Cardiac muscle cell (in vitro differentiated cells and primary cell): ENCODE data around the gene BBX. TPM values are rescaled to one million over a fixed set of nuclear protein-coding genes. Genes with fewer than 3 reads are reported as not detected.

ENCODE experiments used
- DNase-seq, 2 donors: peaks; one replicate each; pipeline versions ENCODE4 v3.0.0 to v3.0.0-alpha.2; 2010 to 2017; ENCODE audit warnings: low read depth in 1 of 2, low spot score in 1 of 2
- H3K27ac ChIP-seq: fragments of 200-600 bp; sonication (generic); 2 replicates; pipeline ENCODE4 v1.5.1; 2016
- H3K27me3 ChIP-seq: fragments of 200-600 bp; sonication (generic); 2 replicates; pipeline ENCODE4 v1.6.0; 2016; ENCODE audit warnings: control low read depth
- H3K36me3 ChIP-seq: fragments of 200-600 bp; sonication (generic); 2 replicates; pipeline ENCODE4 v1.5.1; 2016; ENCODE audit warnings: control low read depth
- H3K4me1 ChIP-seq: fragments of 200-600 bp; sonication (generic); 2 replicates; pipeline ENCODE4 v1.8.1; 2017; ENCODE audit warnings: low read depth, mild to moderate bottlenecking, mixed run types
- H3K4me3 ChIP-seq: fragments of 200-600 bp; sonication (generic); 2 replicates; pipeline ENCODE4 v1.5.1; 2016; ENCODE audit warnings: mild to moderate bottlenecking
- H3K9me3 ChIP-seq: fragments of 200-600 bp; sonication (generic); 2 replicates; pipeline ENCODE4 v1.5.1; 2017; ENCODE audit warnings: low read depth, mild to moderate bottlenecking, control low read depth
- CTCF ChIP-seq: IDR thresholded peaks from 2 replicates; pipeline ENCODE4 v1.5.1; 2012; ENCODE audit warnings: low read depth, mild to moderate bottlenecking, low read length
- polyA plus RNA-seq: library from polyadenylated mRNA; unstranded; fragments of >200 nt; fragmentation: Nextera tagmentation; extraction: Ambion mirVana; gene quantifications from 2 replicates; pipeline ENCODE4 v1.2.1, GENCODE V29; 2016
- total RNA-seq: library from RNA; depleted of rRNA; stranded (reverse); fragments of >200 nt; gene quantifications from 2 replicates; pipeline ENCODE4 v1.2.3, GENCODE V29; 2016

Gene BBX
- total and polyA plus RNA-seq, 2 experiments from 2014 or later = 77.5 to 96.2 TPM

- H3K9me3 ChIP-seq = no peaks in the 10 kb centered on the region
- H3K4me3 ChIP-seq = no peak overlapping the region
- DNase-seq = peak in 1 of 2 donors; percentile 84
- no peak overlapping the region for H3K27ac ChIP-seq
- no peaks in the 10 kb centered on the region for H3K27me3 ChIP-seq
- H3K36me3 ChIP-seq = no peaks in the 10 kb centered on the region
- H3K4me1 ChIP-seq = peaks cover 15% of the 10 kb centered on the region
- TF ChIP-seq CTCF = no peak
These were observed 139.4 kb downstream of the BBX start for GRCh38 chr3:107662124-107662507.

DNA sequence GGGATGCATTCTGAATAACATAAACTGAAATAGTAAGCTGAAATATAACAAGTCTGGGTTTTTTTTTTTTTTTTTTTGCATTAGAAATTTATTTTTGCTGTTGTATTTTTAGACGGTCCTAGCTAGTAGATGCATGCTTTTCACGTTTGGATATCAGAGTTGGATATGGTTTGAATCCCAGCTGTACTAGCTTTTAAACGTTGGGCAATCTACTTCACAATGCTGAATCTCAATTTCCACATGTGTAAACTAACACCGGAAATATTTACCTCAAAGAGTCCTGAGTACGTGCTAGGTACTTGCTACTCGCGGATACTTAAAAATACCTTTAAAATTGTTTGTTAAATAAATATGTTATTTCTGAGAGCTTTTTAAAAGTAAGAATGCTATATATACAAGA lies 139.8 kb downstream of the BBX start:
- TF ChIP-seq CTCF = no peak
- H3K4me1 ChIP-seq = peaks cover 15% of the 10 kb centered on the region
- no peaks in the 10 kb centered on the region for H3K27me3 ChIP-seq
- peak in 1 of 2 donors; percentile 53 for DNase-seq
- H3K36me3 ChIP-seq = no peaks in the 10 kb centered on the region
- no peak overlapping the region for H3K4me3 ChIP-seq
- no peaks in the 10 kb centered on the region for H3K9me3 ChIP-seq
- no peak overlapping the region for H3K27ac ChIP-seq

GRCh38 chr3:107663266-107663665 lies 140.5 kb downstream of the BBX start:
- Histone ChIP-seq H3K27me3 (no peaks in the 10 kb centered on the region), H3K9me3 (no peaks in the 10 kb centered on the region), H3K36me3 (no peaks in the 10 kb centered on the region), H3K4me1 (peaks cover 15% of the 10 kb centered on the region), H3K4me3 (no peak overlapping the region), H3K27ac (no peak overlapping the region)
- DNase-seq = no peak
- no peak for TF ChIP-seq CTCF

DNA sequence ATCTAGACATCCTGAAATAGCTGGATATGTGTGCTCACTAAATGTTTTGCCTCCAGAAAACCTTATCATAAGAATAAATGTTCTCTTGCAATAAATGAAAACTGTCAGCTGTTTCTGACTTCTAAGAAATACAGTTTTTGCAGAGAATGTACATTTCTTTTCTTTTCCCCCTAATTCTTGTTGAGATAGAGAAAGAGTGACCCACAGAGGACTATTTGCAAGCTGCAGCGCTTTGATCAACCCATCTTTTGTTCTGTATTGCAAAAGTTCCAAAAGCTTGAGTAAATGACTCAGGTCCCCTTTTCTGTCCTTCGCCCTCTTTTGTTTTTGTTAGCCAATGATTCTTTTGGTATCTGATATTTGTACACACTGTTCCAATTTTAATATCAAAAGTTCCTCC lies 141.9 kb downstream of the BBX start:
- no peak overlapping the region for H3K27ac ChIP-seq
- no peaks in the 10 kb centered on the region for H3K27me3 ChIP-seq
- H3K4me1 ChIP-seq = peaks cover 15% of the 10 kb centered on the region
- no peak overlapping the region for H3K4me3 ChIP-seq
- H3K36me3 ChIP-seq = no peaks in the 10 kb centered on the region
- DNase-seq = no peak
- H3K9me3 ChIP-seq = no peaks in the 10 kb centered on the region
- no peak for TF ChIP-seq CTCF

- Histone ChIP-seq H3K27me3 (no peaks in the 10 kb centered on the region), H3K4me1 (peaks cover 15% of the 10 kb centered on the region), H3K4me3 (no peak overlapping the region), H3K27ac (no peak overlapping the region), H3K9me3 (no peaks in the 10 kb centered on the region), H3K36me3 (no peaks in the 10 kb centered on the region)
- no peak for TF ChIP-seq CTCF
- DNase-seq = no peak
These were observed 142.6 kb downstream of the BBX start for GRCh38 chr3:107665351-107665750.

DNA sequence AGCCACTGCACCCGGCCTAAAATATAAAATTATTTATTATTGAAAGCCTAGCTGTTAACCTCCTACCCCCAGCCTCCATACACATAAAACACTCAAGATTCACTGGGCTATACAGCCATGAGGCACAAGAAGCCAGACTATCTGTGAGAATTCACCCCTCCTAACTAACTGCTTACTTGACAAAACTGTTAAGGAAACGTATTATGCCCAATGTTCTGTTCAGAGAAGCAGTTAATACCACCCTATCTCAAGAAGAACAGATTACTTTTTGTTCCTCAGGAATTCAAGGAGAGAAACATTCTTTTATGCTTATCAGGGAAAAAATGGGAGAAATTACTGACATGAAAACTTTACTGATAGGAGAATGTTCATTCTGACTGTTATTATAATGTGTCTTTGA lies 144.1 kb downstream of the BBX start:
- Histone ChIP-seq H3K36me3 (no peaks in the 10 kb centered on the region), H3K27ac (no peak overlapping the region), H3K27me3 (no peaks in the 10 kb centered on the region), H3K9me3 (no peaks in the 10 kb centered on the region), H3K4me1 (peaks cover 3% of the 10 kb centered on the region), H3K4me3 (no peak overlapping the region)
- TF ChIP-seq CTCF = no peak
- no peak for DNase-seq
